GM21526 (cell line): ENCODE measurements around the gene OR4D11.
"Not testable (repeated sequence)": the region's sequence is repeated elsewhere in the genome, so short reads cannot be mapped to it uniquely, and the experiment has no call there.

Experiments
- ATAC-seq: cut with Tn5 transposase; IDR thresholded peaks from one replicate; pipeline ENCODE4 v1.9.1; 2021; ENCODE audit warnings: moderate library complexity; ENCODE audit not compliant: unreplicated experiment, low FRiP score

The OR4D11 gene

DNA sequence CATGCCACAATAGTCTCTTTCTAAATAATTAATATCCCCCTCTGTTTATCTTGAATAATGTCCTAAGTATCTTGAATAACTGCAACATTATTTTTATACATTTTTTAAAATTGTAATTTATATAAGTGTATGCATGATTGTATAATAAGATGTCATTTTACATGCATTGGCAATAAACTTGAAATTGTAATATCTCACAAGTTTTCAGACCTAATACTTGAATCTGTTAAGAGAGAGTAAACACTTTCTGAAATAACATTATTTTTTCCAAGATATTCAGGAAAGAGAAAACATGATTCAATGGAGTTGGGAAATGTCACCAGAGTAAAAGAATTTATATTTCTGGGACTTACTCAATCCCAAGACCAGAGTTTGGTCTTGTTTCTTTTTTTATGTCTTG is at the start of gene OR4D11:
Gene OR4D11, plus strand, starts transcription at position 301 of the 400 bp plus-strand sequence. Its CDS starts 0 bp downstream, at position 301.
- no peak for ATAC-seq

DNA sequence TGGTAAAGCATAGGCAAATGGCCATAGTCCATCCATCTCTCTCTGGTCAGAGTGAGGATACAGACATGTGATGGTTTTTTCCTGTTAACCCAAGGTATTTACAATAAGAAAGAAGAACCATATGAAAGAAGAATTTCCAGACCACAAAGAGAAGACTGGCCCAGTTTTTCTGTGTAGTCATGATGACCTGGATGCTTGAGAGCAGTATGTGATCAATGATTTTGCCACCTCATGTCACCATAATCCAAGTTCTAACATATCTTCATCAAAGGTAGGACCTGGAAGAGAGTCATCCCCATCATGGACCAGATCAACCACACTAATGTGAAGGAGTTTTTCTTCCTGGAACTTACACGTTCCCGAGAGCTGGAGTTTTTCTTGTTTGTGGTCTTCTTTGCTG is 46.7 kb upstream of the OR4D11 start, which contains the start of gene OR4D6:
Gene OR4D6, plus strand, starts transcription at position 301 of the 400 bp plus-strand sequence. Its CDS starts 0 bp downstream, at position 301.
- no peak for ATAC-seq

DNA sequence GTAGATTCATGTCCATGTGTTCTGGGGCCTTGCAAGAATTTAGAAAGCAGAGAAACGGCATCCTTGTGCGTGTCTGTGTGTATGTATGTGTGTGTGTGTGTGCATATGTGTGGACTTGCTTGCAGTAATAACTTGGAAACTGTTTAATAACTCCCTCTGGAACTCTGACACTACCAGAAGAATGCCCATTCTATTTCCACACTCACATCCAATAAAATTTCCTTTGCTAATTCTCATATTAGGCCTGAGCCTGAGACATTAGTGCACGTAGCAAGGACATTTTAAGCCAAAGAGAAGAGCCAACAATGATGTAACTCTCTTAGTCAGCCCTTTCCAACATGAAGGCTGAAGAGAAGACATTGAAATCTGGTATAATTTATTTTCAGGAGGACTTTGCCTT is 43.5 kb upstream of the OR4D11 start:
- no peak for ATAC-seq

GRCh38 chr11:59463190-59463641 is 40.2 kb upstream of the OR4D11 start:
- no peak for ATAC-seq

GRCh38 chr11:59473015-59473414 is 30.4 kb upstream of the OR4D11 start, which contains the start of gene OR4D10:
OR4D10 (plus strand) TSS chr11:59473315; CDS start chr11:59477430, 4,115 bp downstream.
- ATAC-seq, result no peak

DNA sequence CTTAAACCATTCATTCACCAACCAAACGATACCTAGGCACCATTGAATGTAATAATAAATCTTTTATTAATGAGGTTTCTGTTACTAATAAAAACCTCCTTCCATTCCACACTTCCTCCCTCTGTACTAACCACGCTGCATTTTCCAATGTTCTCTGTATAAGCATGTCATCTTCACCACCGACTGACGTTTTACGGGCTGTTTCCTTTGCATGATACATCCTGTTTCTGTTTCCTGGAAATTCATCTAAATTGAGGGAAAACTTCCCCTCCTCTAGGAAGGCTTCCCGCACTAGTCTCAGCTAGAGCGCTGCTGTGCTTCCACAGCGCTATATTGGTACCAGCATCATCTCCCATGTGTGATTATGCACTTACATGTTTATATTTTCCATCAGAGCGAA is 28.2 kb upstream of the OR4D11 start:
- no peak for ATAC-seq

- no peak for ATAC-seq
These were observed 23.5 kb upstream of the OR4D11 start for GRCh38 chr11:59479906-59480305.

DNA sequence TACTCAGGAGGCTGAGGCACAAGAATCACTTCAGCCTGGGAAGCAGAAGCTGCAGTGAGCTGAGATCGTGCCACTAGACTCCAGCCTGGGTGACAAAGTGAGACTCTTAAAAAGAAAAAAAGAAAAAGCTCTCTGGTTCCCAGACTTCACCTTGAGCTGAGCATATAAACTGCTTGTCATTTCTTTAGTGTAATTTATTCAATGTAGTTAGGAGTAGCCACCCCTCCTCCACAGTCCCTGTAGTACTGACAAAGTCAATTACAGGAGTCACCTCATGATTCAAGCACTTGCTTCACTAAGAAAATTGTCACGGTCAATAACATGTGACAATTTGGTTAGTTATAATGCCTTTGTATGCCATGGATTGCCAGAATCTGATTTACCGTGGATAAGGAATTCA is 23.0 kb upstream of the OR4D11 start:
- ATAC-seq, result no peak

DNA sequence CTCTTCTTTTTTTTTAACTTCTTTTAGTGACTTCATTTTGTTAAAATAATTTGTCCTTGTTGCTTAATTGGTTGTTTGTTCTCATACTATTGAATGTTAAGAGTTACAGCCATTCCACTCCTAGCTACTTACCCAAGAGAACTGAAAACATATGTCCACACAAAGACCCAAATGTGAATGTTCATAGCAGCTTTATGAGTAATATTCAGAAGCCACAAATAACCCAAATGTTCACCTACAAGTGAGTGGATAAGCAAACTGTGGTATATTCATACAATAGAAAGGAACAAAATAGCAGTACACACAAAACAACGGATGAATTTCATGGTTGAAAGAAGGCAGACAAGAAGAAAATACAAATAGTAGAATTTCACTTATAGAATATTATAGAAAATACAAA is 1.4 kb upstream of the OR4D11 start:
- no peak for ATAC-seq

- ATAC-seq, result no peak
These were observed 7.7 kb downstream of the OR4D11 start, which contains the start of gene OR4D9 for GRCh38 chr11:59510941-59511589. OR4D9 (plus strand) TSS chr11:59511539; CDS start chr11:59514913, 3,374 bp downstream.

DNA sequence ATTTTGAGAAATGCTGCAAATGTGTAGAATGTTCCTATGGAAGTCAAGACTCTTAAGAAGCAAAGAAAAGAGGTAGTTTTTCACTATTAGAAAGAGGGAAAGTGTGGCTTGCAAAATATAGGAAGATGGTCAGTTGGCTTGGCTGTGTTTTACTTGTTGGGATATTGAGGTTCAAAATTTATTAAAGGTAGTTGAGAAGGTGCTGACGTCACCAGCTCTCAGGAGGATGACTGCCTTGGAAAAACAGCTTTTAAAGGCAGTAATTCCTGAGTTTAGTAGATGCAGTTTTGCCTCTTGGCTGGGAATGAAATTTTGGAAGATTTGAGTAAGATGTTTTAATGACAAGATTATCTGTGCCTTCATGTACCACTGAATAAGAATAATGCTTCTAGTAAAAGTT is 8.3 kb downstream of the OR4D11 start:
- no peak for ATAC-seq

GRCh38 chr11:59520139-59520538 is 16.8 kb downstream of the OR4D11 start:
- not testable (repeated sequence) for ATAC-seq

GRCh38 chr11:59520741-59521140 is 17.4 kb downstream of the OR4D11 start:
- ATAC-seq, result no peak

- no peak for ATAC-seq
These were observed 20.2 kb downstream of the OR4D11 start for GRCh38 chr11:59523541-59523940.

DNA sequence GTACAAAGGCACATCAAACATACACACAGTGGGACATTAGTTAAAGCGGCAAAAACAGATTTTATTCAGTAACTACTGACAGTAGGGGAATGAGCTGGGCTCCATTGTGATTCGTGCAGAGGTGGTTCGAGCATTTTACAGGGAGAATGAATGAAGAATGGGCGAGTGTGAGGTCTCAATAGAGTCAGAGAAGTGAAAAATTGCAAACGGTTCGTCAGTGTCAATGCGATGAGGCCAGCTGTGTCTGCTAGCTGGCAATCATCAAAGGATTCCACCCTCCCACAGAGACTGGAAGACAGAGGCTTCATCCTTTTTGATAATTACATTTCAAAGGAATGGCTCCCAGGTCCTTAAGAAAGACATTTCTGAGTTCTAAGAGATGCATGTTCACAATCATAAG is 25.3 kb downstream of the OR4D11 start:
- ATAC-seq, result no peak

- ATAC-seq, result no peak
These were observed 29.2 kb downstream of the OR4D11 start for GRCh38 chr11:59532620-59533019.

DNA sequence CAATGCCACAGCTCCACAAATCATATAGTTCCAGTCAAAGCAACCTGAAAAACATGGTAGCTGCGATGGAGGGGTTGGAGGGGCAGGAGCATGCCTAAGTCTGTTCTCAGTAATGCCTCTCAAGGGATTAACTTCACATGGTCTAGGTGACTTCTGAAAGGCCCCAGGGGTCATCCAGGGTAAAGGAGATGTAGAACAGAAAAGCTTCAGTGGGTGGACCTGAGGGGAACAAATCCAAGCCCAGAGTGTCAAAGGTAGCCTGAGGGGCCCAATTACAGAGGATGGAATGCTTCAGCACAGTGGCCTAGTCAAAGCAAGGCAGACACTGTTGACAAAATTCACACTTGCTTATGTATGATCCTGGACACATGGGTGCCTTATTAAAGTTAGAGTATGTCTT is 31.3 kb downstream of the OR4D11 start:
- no peak for ATAC-seq

DNA sequence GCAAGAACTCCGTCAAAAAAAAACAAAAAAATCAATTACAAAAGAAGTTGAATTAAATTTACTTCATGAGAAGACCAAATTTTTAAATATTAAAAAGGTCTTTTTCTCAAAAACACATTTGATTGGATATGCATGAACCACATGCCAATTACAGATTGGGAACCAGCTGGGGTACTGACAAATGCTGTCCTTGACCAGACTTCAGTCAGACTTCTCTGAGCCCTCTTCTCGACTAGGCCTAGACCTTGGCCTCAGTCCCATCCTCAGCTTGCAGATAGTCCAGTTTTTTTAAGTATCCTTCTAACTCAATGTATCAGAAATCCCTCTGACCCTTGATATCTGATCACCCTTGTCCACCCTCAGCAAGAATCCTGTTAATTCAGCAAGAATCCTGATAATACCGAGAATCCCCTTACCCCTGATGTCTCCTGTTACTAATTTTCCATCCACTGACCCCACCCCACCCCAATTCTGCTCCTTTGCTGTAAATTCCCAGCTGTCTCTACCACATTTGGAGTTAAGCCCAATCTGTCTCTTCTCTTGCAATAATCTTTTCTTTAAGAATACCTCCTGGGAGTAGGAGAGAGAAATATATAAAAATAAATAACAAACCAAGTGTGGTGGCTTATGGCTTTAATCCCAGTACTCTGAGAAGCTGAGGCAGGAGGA is 38.9 kb downstream of the OR4D11 start:
- ATAC-seq, result no peak

GRCh38 chr11:59543713-59544112 is 40.3 kb downstream of the OR4D11 start:
- ATAC-seq, result not testable (repeated sequence)

GRCh38 chr11:59544869-59545178 is 41.4 kb downstream of the OR4D11 start:
- ATAC-seq, result no peak

DNA sequence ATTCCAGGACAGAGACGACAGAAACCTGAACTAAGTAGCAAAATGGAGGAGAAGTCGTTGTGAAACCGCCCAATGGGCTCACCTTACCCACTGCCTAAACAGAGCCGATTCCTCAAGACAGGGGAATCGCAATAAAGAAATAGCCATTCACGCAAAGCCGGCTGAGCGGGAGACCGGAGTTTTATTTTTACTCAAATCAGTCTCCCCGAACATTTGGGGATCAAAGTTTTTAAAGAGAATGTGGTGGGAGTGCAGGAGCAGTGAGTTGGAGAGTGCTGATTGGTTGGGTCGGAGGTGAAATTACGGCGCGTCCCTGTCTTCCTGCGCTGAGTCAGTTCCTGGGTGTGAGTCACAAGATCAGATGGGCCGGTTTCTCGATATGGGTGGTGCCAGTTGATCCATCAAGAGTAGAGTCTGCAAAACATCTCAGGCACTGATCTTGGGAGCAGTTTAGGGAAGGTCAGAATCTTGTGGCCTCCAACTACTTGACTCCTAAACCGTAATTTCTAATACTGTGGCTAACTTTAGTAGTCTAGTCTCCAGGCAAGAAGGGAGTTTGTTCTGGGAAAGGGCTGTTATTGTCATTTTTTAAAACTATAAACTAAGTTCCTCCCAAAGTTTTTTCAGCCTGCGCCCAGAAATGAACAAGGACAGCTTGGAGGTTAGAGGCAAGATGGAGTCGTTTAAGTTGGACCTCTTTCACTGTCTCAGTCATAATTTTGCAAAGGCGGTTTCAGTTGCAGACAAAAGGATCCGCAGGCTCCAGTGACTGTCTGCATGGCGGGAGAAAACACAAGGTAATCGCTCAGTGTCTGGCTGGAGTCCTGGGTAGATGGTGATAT is 42.0 kb downstream of the OR4D11 start:
- no peak for ATAC-seq
